Stomach (tissue), 4 donors: Measurements from ENCODE around the gene JCHAIN.

ENCODE experiments used
- POLR2A ChIP-seq, 4 donors: fragments of 450-650 bp; IDR thresholded peaks; one replicate each; pipeline ENCODE4 v1.6.1; 2016; ENCODE audit warnings: antibody characterized with exemption in 4 of 4, control low read depth in 2 of 4, mild to moderate bottlenecking in 1 of 4, moderate library complexity in 1 of 4
- TF ChIP-seq, protein P1 (sequence below), 7 experiments: fragments of 450-650 bp in 4 of 7; fragments of 200-600 bp in 3 of 7; sonication (generic) in 3 of 7; IDR thresholded peaks; one replicate each; pipeline ENCODE4 v1.5.1; 2016 to 2019; ENCODE audit warnings: antibody characterized with exemption in 7 of 7, control low read depth in 2 of 7, mild to moderate bottlenecking in 1 of 7

DNA sequence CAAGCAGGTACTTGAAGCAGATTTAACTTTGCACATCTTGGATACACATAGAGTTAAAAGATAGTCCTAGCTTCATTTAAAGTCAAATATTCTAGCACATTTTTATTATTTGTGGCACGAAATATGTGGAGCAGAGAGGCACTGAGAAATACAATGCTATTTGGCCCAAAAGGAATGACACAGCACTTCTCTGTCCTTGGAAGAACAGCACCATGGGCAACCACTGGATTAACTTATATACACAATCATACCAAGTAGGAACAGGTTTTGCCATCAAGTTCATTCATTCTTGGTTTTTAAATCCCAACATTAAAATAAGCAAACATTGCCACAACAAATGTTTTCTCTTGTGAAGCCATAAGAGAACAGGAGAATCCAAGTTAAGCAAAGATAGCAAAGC, 38.7 kb downstream of the JCHAIN start:
- TF ChIP-seq, protein P1, sequence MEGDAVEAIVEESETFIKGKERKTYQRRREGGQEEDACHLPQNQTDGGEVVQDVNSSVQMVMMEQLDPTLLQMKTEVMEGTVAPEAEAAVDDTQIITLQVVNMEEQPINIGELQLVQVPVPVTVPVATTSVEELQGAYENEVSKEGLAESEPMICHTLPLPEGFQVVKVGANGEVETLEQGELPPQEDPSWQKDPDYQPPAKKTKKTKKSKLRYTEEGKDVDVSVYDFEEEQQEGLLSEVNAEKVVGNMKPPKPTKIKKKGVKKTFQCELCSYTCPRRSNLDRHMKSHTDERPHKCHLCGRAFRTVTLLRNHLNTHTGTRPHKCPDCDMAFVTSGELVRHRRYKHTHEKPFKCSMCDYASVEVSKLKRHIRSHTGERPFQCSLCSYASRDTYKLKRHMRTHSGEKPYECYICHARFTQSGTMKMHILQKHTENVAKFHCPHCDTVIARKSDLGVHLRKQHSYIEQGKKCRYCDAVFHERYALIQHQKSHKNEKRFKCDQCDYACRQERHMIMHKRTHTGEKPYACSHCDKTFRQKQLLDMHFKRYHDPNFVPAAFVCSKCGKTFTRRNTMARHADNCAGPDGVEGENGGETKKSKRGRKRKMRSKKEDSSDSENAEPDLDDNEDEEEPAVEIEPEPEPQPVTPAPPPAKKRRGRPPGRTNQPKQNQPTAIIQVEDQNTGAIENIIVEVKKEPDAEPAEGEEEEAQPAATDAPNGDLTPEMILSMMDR (IDR thresholded peaks at IDR 0.05): no peak
- TF ChIP-seq POLR2A (IDR thresholded peaks at IDR 0.05): no peak
